GM23338 (cell line): ENCODE data around the gene EIF3L. TPM values are rescaled to one million over a fixed set of nuclear protein-coding genes. Genes with fewer than 3 reads are reported as not detected.

Source experiments
- ATAC-seq: fragments of 200-7000 bp; cut with Tn5 transposase; 3 replicates; pipeline ENCODE4 v1.9.1; 2020
- DNase-seq: peaks from one replicate; pipeline ENCODE4 v3.0.0-alpha.2; 2015; ENCODE audit warnings: low spot score
- H2AFZ ChIP-seq: fragments of 200-600 bp; sonication (generic); 2 replicates; pipeline ENCODE4 v1.8.0; 2016; ENCODE audit warnings: antibody characterized with exemption, mild to moderate bottlenecking, moderate library complexity
- H3F3A ChIP-seq: fragments of 200-600 bp; sonication (generic); replicated peaks from 2 replicates; pipeline ENCODE4 v1.8.0; 2017; ENCODE audit warnings: antibody characterized with exemption, mixed run types, low read depth
- H3K27ac ChIP-seq: fragments of 200-600 bp; sonication (generic); 2 replicates; pipeline ENCODE4 v1.6.1; 2016; ENCODE audit warnings: low read depth
- H3K27me3 ChIP-seq: fragments of 200-600 bp; sonication (generic); 2 replicates; pipeline ENCODE4 v1.8.0; 2016; ENCODE audit warnings: mild to moderate bottlenecking, mixed run types, moderate library complexity; ENCODE audit not compliant: insufficient read depth
- H3K36me3 ChIP-seq: fragments of 200-600 bp; sonication (generic); 2 replicates; pipeline ENCODE4 v1.8.0; 2016; ENCODE audit warnings: mild to moderate bottlenecking; ENCODE audit not compliant: insufficient read depth
- H3K4me1 ChIP-seq: fragments of 200-600 bp; sonication (generic); 2 replicates; pipeline ENCODE4 v1.8.0; 2016; ENCODE audit warnings: mild to moderate bottlenecking, moderate library complexity; ENCODE audit not compliant: insufficient read depth
- H3K4me2 ChIP-seq: fragments of 200-600 bp; sonication (generic); 2 replicates; pipeline ENCODE4 v1.7.1; 2017; ENCODE audit warnings: mixed run types
- H3K4me3 ChIP-seq: fragments of 200-600 bp; sonication (generic); 2 replicates; pipeline ENCODE4 v1.6.1; 2016; ENCODE audit warnings: mixed run types
- H3K79me2 ChIP-seq: fragments of 200-600 bp; sonication (generic); replicated peaks from 2 replicates; pipeline ENCODE4 v1.8.0; 2017; ENCODE audit warnings: mild to moderate bottlenecking; ENCODE audit not compliant: insufficient read depth
- H3K9me2 ChIP-seq: fragments of 200-600 bp; sonication (generic); 2 replicates; pipeline ENCODE4 v1.8.0; 2017; ENCODE audit not compliant: insufficient read depth
- H4K20me1 ChIP-seq: fragments of 200-600 bp; sonication (generic); replicated peaks from 2 replicates; pipeline ENCODE4 v1.8.0; 2017; ENCODE audit warnings: mild to moderate bottlenecking; ENCODE audit not compliant: insufficient read depth
- H3K27ac Mint-ChIP-seq: 2 replicates; pipeline ENCODE4 v1.8.0; 2020; ENCODE audit warnings: inconsistent platforms, mild to moderate bottlenecking, moderate library complexity, mixed read lengths
- H3K27me3 Mint-ChIP-seq: 3 replicates; pipeline ENCODE4 v1.8.0; 2022; ENCODE audit warnings: low read depth, mild to moderate bottlenecking, moderate library complexity, mixed read lengths, inconsistent platforms; ENCODE audit not compliant: insufficient read depth, poor library complexity
- H3K36me3 Mint-ChIP-seq: 3 replicates; pipeline ENCODE4 v1.8.0; 2021; ENCODE audit warnings: low read depth, mild to moderate bottlenecking, inconsistent platforms, moderate library complexity, mixed read lengths
- H3K4me1 Mint-ChIP-seq: 3 replicates; pipeline ENCODE4 v1.8.0; 2020; ENCODE audit warnings: mild to moderate bottlenecking, inconsistent platforms, mixed read lengths
- H3K4me3 Mint-ChIP-seq: 3 replicates; pipeline ENCODE4 v1.8.0; 2021; ENCODE audit warnings: moderate library complexity, mild to moderate bottlenecking, inconsistent platforms, mixed read lengths
- H3K9me3 Mint-ChIP-seq: 3 replicates; pipeline ENCODE4 v1.8.0; 2020; ENCODE audit warnings: moderate library complexity, mild to moderate bottlenecking, inconsistent platforms, mixed read lengths
- CREB1 ChIP-seq: fragments of 250-450 bp; sonication (Bioruptor Pico); IDR thresholded peaks from 2 replicates; pipeline ENCODE4 v1.5.0; 2020; ENCODE audit warnings: low read depth, mild to moderate bottlenecking, moderate library complexity
- ETS1 ChIP-seq: IDR thresholded peaks from 2 replicates; pipeline ENCODE4 v1.6.1; 2016; ENCODE audit warnings: antibody characterized with exemption
- EZH2 ChIP-seq: fragments of 200-600 bp; sonication (generic); IDR thresholded peaks from one replicate; pipeline ENCODE4 v1.8.0; 2017; ENCODE audit warnings: antibody characterized with exemption, mild to moderate bottlenecking, low read depth; ENCODE audit not compliant: unreplicated experiment
- JUNB ChIP-seq: IDR thresholded peaks from one replicate; pipeline ENCODE4 v1.6.1; 2016; ENCODE audit warnings: antibody characterized with exemption; ENCODE audit not compliant: unreplicated experiment
- NANOG ChIP-seq: IDR thresholded peaks from 2 replicates; pipeline ENCODE4 v1.6.1; 2016; ENCODE audit warnings: antibody characterized with exemption, borderline replicate concordance
- POLR2AphosphoS5 ChIP-seq: IDR thresholded peaks from 2 replicates; pipeline ENCODE4 v1.6.1; 2016; ENCODE audit warnings: antibody characterized with exemption, low read depth
- REST ChIP-seq: IDR thresholded peaks from one replicate; pipeline ENCODE4 v1.6.1; 2018; ENCODE audit warnings: antibody characterized with exemption; ENCODE audit not compliant: unreplicated experiment
- ZNF331 ChIP-seq: fragments of 250-450 bp; sonication (Bioruptor Pico); IDR thresholded peaks from 2 replicates; pipeline ENCODE4 v1.5.0; 2020; ENCODE audit warnings: low read depth, mild to moderate bottlenecking, moderate library complexity
- ZNF462 ChIP-seq: fragments of 250-450 bp; sonication (Bioruptor Pico); IDR thresholded peaks from 2 replicates; pipeline ENCODE4 v1.5.0; 2020; ENCODE audit warnings: mild to moderate bottlenecking, moderate library complexity
- polyA plus RNA-seq: library from polyadenylated mRNA; unstranded; fragments of >200 nt; fragmentation: Nextera tagmentation; extraction: Ambion mirVana; gene quantifications from 2 replicates; pipeline ENCODE4 v1.2.1, GENCODE V29; 2016
- total RNA-seq: library from RNA; depleted of rRNA; stranded (reverse); fragments of >200 nt; shearing (Covaris generic); gene quantifications from 2 replicates; pipeline ENCODE4 v1.2.3, GENCODE V29; 2014

The EIF3L gene
- total and polyA plus RNA-seq, 2 experiments from 2014 or later, result 430 to 459 TPM

GRCh38 chr22:37931893-37932389 is 82.7 kb downstream of the EIF3L start (continued):
- TF ChIP-seq ZNF462 (CRISPR knock-in tag) (no peak), EZH2 (no peak), ZNF331 (CRISPR knock-in tag) (no peak)

- Histone ChIP-seq H3K36me3 (0 out of 2 replicates have a peak, but pooled peaks cover 2% of the 10 kb centered on the region), H4K20me1 (no peaks in the 10 kb centered on the region; the same call in 1 of the 2 replicates), H3K27me3 (no peaks in the 10 kb centered on the region), H3K27ac (no peak overlapping the region), H3K4me1 (no peaks in the 10 kb centered on the region), H3K4me2 (no peak overlapping the region), H3K4me3 (no peak overlapping the region), H3K79me2 (no peaks in the 10 kb centered on the region), H2AFZ (no peak overlapping the region), H3F3A (0 out of 2 replicates have a peak, but pooled peaks cover 7% of the 10 kb centered on the region), H3K9me2 (no peaks in the 10 kb centered on the region)
- peaks cover 18% of the 10 kb centered on the region for H3K36me3 Mint-ChIP-seq
- no peaks in the 10 kb centered on the region for H3K9me3 Mint-ChIP-seq
- peaks cover 9% of the 10 kb centered on the region for H3K4me1 Mint-ChIP-seq
- H3K4me3 Mint-ChIP-seq, result no peak overlapping the region
- ATAC-seq (no peak), DNase-seq (no peak)
- H3K27me3 Mint-ChIP-seq, result peaks cover 8% of the 10 kb centered on the region
- H3K27ac Mint-ChIP-seq, result no peak overlapping the region
- TF ChIP-seq ZNF331 (CRISPR knock-in tag), result no peak
- TF ChIP-seq EZH2, result no peak
- TF ChIP-seq NANOG, result no peak
- no peak for TF ChIP-seq REST
- no peak for TF ChIP-seq JUNB
- TF ChIP-seq CREB1 (CRISPR knock-in tag), result no peak
- no peak for TF ChIP-seq ETS1
- TF ChIP-seq POLR2AphosphoS5, result no peak
Observed at GRCh38 chr22:37932401-37932800, 83.2 kb downstream of the EIF3L start.
